ENCODE results near the gene OR2AG2. TPM values are rescaled to one million over a fixed set of nuclear protein-coding genes. Genes with fewer than 3 reads are reported as not detected.
"Not testable (repeated sequence)": the region's sequence is repeated elsewhere in the genome, so short reads cannot be mapped to it uniquely, and the experiment has no call there.

Gene OR2AG2
- under 1 TPM in 1 of 2 donors, not detected in 1; 0.04 TPM for polyA plus RNA-seq

DNA sequence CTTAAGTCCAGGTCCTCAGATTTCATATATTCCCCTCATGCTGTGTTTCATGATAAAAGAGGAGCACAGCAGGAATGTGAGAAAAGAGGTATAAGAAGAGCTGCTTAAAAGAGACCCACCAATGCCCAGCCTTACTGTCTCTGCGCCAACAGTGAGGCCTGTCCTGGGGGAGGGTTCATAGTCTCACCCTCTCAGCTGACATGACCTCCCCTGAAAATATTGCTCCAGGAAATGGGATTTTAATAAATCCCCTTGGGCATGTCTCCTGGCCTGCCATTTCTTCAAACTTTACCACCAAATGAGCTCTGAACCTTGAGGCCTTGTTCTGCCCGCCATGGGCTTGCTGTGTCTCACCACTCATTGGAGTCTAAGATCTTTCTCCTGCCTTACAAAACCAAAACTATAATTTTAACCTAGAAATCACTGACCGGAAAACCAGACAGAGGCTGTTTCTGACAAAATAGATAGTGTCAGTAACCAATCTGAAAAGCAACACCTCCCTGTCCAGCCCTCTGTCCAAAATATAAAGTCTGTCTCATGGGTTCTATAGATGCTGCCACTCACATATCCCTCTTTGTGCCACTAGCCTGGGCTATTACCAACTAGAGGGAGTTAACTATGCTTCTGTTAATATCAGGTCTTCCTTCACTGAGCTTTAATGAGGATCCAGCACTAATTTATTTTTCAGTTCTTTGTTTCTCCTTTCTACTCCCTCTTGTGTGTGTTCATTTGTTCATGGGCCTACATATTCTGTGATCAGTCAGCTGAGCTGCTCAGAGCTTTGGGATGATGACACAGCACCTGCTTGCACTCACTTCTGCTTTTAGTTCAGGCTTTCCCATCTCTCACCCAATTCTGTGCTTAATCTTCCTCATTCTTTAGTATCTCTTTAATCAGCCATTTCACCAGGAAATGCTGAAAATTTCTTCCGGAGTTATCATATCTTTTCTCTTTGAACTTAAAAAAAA, at the start of gene OR2AG2:
Gene OR2AG2 (minus strand): TSS at position 51 of the 968 bp plus-strand sequence. CDS start 3,019 bp downstream, outside the sequence.
- Histone ChIP-seq H3K4me1 (ENCODE audit: control insufficient read depth in 2 of 2, insufficient read depth in 2 of 2, low read length in 1 of 2) (no peaks in the 10 kb centered on the region), H3K27ac (ENCODE audit: low read depth in 2 of 2, low read length in 1 of 2) (no peak within 1 kb of the TSS), H3K9me3 (ENCODE audit: control insufficient read depth in 2 of 2, insufficient read depth in 1 of 2, low read depth in 1 of 2, low read length in 1 of 2) (no peaks in the 10 kb centered on the region), H3K4me3 (ENCODE audit: low read depth in 1 of 2, low read length in 2 of 2) (no peak within 1 kb of the TSS), H3K36me3 (ENCODE audit: control insufficient read depth in 2 of 2, insufficient read depth in 2 of 2, low read length in 1 of 2) (no peaks in the 10 kb centered on the region), H3K27me3 (ENCODE audit: control insufficient read depth in 1 of 2, insufficient read depth in 2 of 2, low read length in 2 of 2) (no peaks in the 10 kb centered on the region)
- 67 to 87% methylated on average over 4 of the region's 4 CpGs for WGBS, 2 donors

GRCh38 chr11:6818967-6819366, 47.2 kb upstream of the OR2AG2 start:
- no peak overlapping the region for H3K27ac ChIP-seq (ENCODE audit: low read depth in 2 of 2, low read length in 1 of 2)
- H3K4me1 ChIP-seq (ENCODE audit: control insufficient read depth in 2 of 2, insufficient read depth in 2 of 2, low read length in 1 of 2), result no peaks in the 10 kb centered on the region
- no peaks in the 10 kb centered on the region for H3K36me3 ChIP-seq (ENCODE audit: control insufficient read depth in 2 of 2, insufficient read depth in 2 of 2, low read length in 1 of 2)
- no peaks in the 10 kb centered on the region for H3K27me3 ChIP-seq (ENCODE audit: control insufficient read depth in 1 of 2, insufficient read depth in 2 of 2, low read length in 2 of 2)
- no peak overlapping the region for H3K4me3 ChIP-seq (ENCODE audit: low read depth in 1 of 2, low read length in 2 of 2)
- H3K9me3 ChIP-seq (ENCODE audit: control insufficient read depth in 2 of 2, insufficient read depth in 1 of 2, low read depth in 1 of 2, low read length in 1 of 2), result peaks cover 0 to 10% of the 10 kb centered on the region in 2 donors
- WGBS, 2 donors, result 86 to 94% methylated on average over 5 of the region's 5 CpGs

DNA sequence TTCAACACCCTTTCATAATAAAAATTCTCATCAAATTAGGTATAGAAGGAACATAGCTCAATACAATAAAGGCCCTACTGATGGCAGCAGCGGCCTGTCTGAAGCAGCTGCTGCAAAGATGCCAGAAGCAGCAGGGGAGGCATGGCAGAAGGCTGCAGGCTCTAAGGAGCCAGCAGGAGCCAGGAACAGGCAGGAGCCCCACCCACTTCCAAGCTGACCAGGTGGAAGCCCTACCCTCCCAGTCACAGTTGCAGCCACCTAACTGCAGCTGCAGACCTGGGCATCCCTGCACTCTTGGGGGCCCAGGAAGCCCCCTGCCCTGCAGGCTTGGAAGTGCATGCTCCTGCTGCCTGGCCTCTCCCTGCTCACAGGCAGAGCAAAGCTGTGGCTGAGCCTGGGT, 45.9 kb upstream of the OR2AG2 start:
- Histone ChIP-seq H3K36me3 (ENCODE audit: control insufficient read depth in 2 of 2, insufficient read depth in 2 of 2, low read length in 1 of 2) (no peaks in the 10 kb centered on the region), H3K4me3 (ENCODE audit: low read depth in 1 of 2, low read length in 2 of 2) (no peak overlapping the region), H3K27ac (ENCODE audit: low read depth in 2 of 2, low read length in 1 of 2) (no peak overlapping the region), H3K9me3 (ENCODE audit: control insufficient read depth in 2 of 2, insufficient read depth in 1 of 2, low read depth in 1 of 2, low read length in 1 of 2) (peaks cover 0 to 10% of the 10 kb centered on the region in 2 donors), H3K4me1 (ENCODE audit: control insufficient read depth in 2 of 2, insufficient read depth in 2 of 2, low read length in 1 of 2) (no peaks in the 10 kb centered on the region), H3K27me3 (ENCODE audit: control insufficient read depth in 1 of 2, insufficient read depth in 2 of 2, low read length in 2 of 2) (no peaks in the 10 kb centered on the region)
- WGBS, 2 donors, result 56 to 58% methylated on average over 1 of the region's 1 CpG

DNA sequence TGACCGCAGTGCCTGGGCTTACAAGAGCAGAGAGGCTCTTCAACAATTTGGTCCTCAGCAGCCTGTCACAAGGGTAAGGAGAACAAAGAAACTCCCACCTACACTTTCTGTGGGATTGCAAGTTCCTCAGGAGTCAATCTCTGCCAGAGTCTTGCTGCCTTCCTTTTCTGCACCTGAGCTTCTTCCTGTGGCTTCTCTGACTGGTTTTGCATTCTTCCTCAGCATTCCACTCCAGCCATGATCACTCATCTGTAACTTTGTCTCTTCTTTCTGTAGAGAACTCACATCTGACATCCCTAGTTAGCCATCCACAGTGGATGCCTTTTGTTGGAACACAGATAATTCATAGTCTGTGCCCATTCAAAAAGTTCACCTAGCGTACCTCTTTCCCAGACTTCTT, 41.9 kb upstream of the OR2AG2 start:
- no peak overlapping the region for H3K4me3 ChIP-seq (ENCODE audit: low read depth in 1 of 2, low read length in 2 of 2)
- peaks cover 0 to 6% of the 10 kb centered on the region in 2 donors for H3K9me3 ChIP-seq (ENCODE audit: control insufficient read depth in 2 of 2, insufficient read depth in 1 of 2, low read depth in 1 of 2, low read length in 1 of 2)
- H3K4me1 ChIP-seq (ENCODE audit: control insufficient read depth in 2 of 2, insufficient read depth in 2 of 2, low read length in 1 of 2), result no peaks in the 10 kb centered on the region
- 71 to 74% methylated on average over 2 of the region's 2 CpGs for WGBS, 2 donors
- H3K27ac ChIP-seq (ENCODE audit: low read depth in 2 of 2, low read length in 1 of 2), result no peak overlapping the region
- no peaks in the 10 kb centered on the region for H3K27me3 ChIP-seq (ENCODE audit: control insufficient read depth in 1 of 2, insufficient read depth in 2 of 2, low read length in 2 of 2)
- no peaks in the 10 kb centered on the region for H3K36me3 ChIP-seq (ENCODE audit: control insufficient read depth in 2 of 2, insufficient read depth in 2 of 2, low read length in 1 of 2)

DNA sequence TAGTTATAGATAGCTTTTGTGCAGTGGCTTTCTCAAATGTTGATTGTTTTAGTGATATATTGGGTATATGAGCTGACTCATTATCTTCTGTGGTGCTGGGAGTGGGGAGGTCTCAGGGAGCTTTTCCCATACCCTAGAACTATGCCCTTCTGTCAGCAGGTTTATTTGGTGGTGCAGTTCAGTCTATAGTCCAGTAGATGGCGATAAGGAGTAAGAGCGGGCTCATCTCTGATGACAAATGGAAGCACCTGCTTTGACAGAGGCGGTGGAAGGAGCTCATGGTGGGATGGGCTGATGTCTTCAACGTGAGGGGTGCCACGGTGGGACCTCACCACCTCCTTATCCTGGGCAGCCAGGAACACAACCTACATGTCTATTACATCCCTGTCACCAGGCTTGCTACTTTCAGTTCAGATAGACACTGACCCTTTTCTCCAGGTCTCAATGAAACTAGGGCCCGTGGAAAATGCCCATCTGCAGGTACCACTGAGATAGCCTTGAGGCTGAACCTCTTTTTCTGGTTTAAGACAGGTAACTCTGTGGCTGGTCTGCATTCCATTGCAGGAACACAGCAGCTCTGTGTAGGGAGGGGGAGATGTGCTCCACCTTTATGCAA, 40.7 kb upstream of the OR2AG2 start:
- H3K9me3 ChIP-seq (ENCODE audit: control insufficient read depth in 2 of 2, insufficient read depth in 1 of 2, low read depth in 1 of 2, low read length in 1 of 2), result peaks cover 0 to 2% of the 10 kb centered on the region in 2 donors
- WGBS, 2 donors, result 16 to 18% methylated on average over 6 of the region's 6 CpGs
- H3K27ac ChIP-seq (ENCODE audit: low read depth in 2 of 2, low read length in 1 of 2), result no peak overlapping the region

GRCh38 chr11:6801075-6801474, 29.3 kb upstream of the OR2AG2 start:
- H3K9me3 ChIP-seq (ENCODE audit: control insufficient read depth in 2 of 2, insufficient read depth in 1 of 2, low read depth in 1 of 2, low read length in 1 of 2); H3K27ac ChIP-seq (ENCODE audit: low read depth in 2 of 2, low read length in 1 of 2); H3K4me1 ChIP-seq (ENCODE audit: control insufficient read depth in 2 of 2, insufficient read depth in 2 of 2, low read length in 1 of 2); H3K36me3 ChIP-seq (ENCODE audit: control insufficient read depth in 2 of 2, insufficient read depth in 2 of 2, low read length in 1 of 2); H3K4me3 ChIP-seq (ENCODE audit: low read depth in 1 of 2, low read length in 2 of 2); H3K27me3 ChIP-seq (ENCODE audit: control insufficient read depth in 1 of 2, insufficient read depth in 2 of 2, low read length in 2 of 2): not testable (repeated sequence)

More for the DNA sequence above, 40.7 kb upstream of the OR2AG2 start:
- no peaks in the 10 kb centered on the region for H3K27me3 ChIP-seq (ENCODE audit: control insufficient read depth in 1 of 2, insufficient read depth in 2 of 2, low read length in 2 of 2)
- no peaks in the 10 kb centered on the region for H3K36me3 ChIP-seq (ENCODE audit: control insufficient read depth in 2 of 2, insufficient read depth in 2 of 2, low read length in 1 of 2)
- H3K4me3 ChIP-seq (ENCODE audit: low read depth in 1 of 2, low read length in 2 of 2), result no peak overlapping the region
- H3K4me1 ChIP-seq (ENCODE audit: control insufficient read depth in 2 of 2, insufficient read depth in 2 of 2, low read length in 1 of 2), result no peaks in the 10 kb centered on the region

DNA sequence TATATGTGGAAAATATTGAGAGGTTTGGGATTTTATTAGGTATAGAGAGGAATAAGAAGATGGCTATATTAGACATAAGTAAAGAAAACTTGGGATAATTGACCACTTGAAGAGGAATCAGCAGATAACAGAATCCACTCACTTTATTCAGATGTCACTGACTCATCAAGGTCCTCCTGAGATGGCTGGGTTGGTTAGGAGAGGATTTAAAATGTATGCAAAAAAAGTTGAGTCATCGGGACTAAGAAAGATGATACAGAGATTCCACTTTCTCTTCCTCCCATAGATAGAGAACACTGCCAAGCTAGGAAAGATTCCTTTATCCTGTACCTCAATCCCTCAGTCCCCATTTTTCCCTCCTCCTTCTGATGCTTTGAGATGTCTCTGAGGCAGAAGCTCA, 27.6 kb upstream of the OR2AG2 start, which contains the start of gene OR6A2:
Gene OR6A2 (minus strand): TSS at position 288 of the 400 bp plus-strand sequence. CDS start 3,981 bp downstream, outside the sequence.
- no peak within 1 kb of the TSS for H3K27ac ChIP-seq (ENCODE audit: low read depth in 2 of 2, low read length in 1 of 2)
- H3K4me3 ChIP-seq (ENCODE audit: low read depth in 1 of 2, low read length in 2 of 2), result no peak within 1 kb of the TSS
- H3K9me3 ChIP-seq (ENCODE audit: control insufficient read depth in 2 of 2, insufficient read depth in 1 of 2, low read depth in 1 of 2, low read length in 1 of 2), result peaks cover 0 to 3% of the 10 kb centered on the region in 2 donors
- H3K4me1 ChIP-seq (ENCODE audit: control insufficient read depth in 2 of 2, insufficient read depth in 2 of 2, low read length in 1 of 2), result no peaks in the 10 kb centered on the region
- 81 to 90% methylated on average over 1 of the region's 1 CpG for WGBS, 2 donors
- H3K36me3 ChIP-seq (ENCODE audit: control insufficient read depth in 2 of 2, insufficient read depth in 2 of 2, low read length in 1 of 2), result no peaks in the 10 kb centered on the region
- no peaks in the 10 kb centered on the region for H3K27me3 ChIP-seq (ENCODE audit: control insufficient read depth in 1 of 2, insufficient read depth in 2 of 2, low read length in 2 of 2)

- WGBS, 2 donors, result 76 to 83% methylated on average over 4 of the region's 4 CpGs
- Histone ChIP-seq H3K4me1 (ENCODE audit: control insufficient read depth in 2 of 2, insufficient read depth in 2 of 2, low read length in 1 of 2) (no peaks in the 10 kb centered on the region), H3K27ac (ENCODE audit: low read depth in 2 of 2, low read length in 1 of 2) (no peak overlapping the region), H3K4me3 (ENCODE audit: low read depth in 1 of 2, low read length in 2 of 2) (no peak overlapping the region), H3K36me3 (ENCODE audit: control insufficient read depth in 2 of 2, insufficient read depth in 2 of 2, low read length in 1 of 2) (no peaks in the 10 kb centered on the region), H3K9me3 (ENCODE audit: control insufficient read depth in 2 of 2, insufficient read depth in 1 of 2, low read depth in 1 of 2, low read length in 1 of 2) (no peaks in the 10 kb centered on the region), H3K27me3 (ENCODE audit: control insufficient read depth in 1 of 2, insufficient read depth in 2 of 2, low read length in 2 of 2) (no peaks in the 10 kb centered on the region)
These were observed 22.9 kb upstream of the OR2AG2 start for GRCh38 chr11:6794639-6795038.

- H3K36me3 ChIP-seq (ENCODE audit: control insufficient read depth in 2 of 2, insufficient read depth in 2 of 2, low read length in 1 of 2), result no peaks in the 10 kb centered on the region
- H3K4me1 ChIP-seq (ENCODE audit: control insufficient read depth in 2 of 2, insufficient read depth in 2 of 2, low read length in 1 of 2), result no peaks in the 10 kb centered on the region
- H3K27me3 ChIP-seq (ENCODE audit: control insufficient read depth in 1 of 2, insufficient read depth in 2 of 2, low read length in 2 of 2), result no peaks in the 10 kb centered on the region
- no peaks in the 10 kb centered on the region for H3K9me3 ChIP-seq (ENCODE audit: control insufficient read depth in 2 of 2, insufficient read depth in 1 of 2, low read depth in 1 of 2, low read length in 1 of 2)
- H3K27ac ChIP-seq (ENCODE audit: low read depth in 2 of 2, low read length in 1 of 2), result no peak overlapping the region
- 69% methylated on average over 2 of the region's 2 CpGs for WGBS, 2 donors
- H3K4me3 ChIP-seq (ENCODE audit: low read depth in 1 of 2, low read length in 2 of 2), result no peak overlapping the region
These were observed 18.8 kb upstream of the OR2AG2 start for GRCh38 chr11:6790546-6790945.

All from esophagus (tissue), 2 donors.